HepG2 (cell line): Measurements from ENCODE around the gene VEGFB. TPM values are rescaled to one million over a fixed set of nuclear protein-coding genes. Genes with fewer than 3 reads are reported as not detected.
A peak's percentile ranks its signal among the peaks of the same experiment; 100 is the strongest.

Source experiments
- ATAC-seq: fragments of 200-7000 bp; cut with Tn5 transposase; 3 replicates; pipeline ENCODE4 v1.9.1; 2020; ENCODE audit warnings: mild to moderate bottlenecking, moderate library complexity
- BruUV-seq: library from RNA; stranded (reverse); fragments of 400-500 nt; replicated peaks from 2 replicates; lab custom pipeline; 2021; lab: Mats Ljungman, UMichigan
- CTCF ChIA-PET: fragments of 300-600 bp; formaldehyde crosslinking; extraction: SDS; loops from one replicate; lab custom pipeline; 2021; ENCODE audit warnings: low total read pairs, inconsistent platforms, low intra/inter-chr PET ratio; lab: Yijun Ruan, JAX
- POLR2A ChIA-PET: fragments of 350-600 bp; sonication (Branson Sonifier 250); formaldehyde crosslinking; loops from one replicate; lab custom pipeline; 2020; ENCODE audit warnings: antibody characterized with exemption, inconsistent platforms; lab: Yijun Ruan, JAX
- DNase-seq: peaks from one replicate; pipeline ENCODE4 v3.0.0-alpha.2; 2015; ENCODE audit warnings: low spot score
- FAIRE-seq: peaks from 3 replicates; lab custom pipeline; 2011; peaks lifted over from hg19 to GRCh38; lab: Jason Lieb, UNC
- H2AFZ ChIP-seq: one replicate; pipeline ENCODE4 v1.6.1; 2011; ENCODE audit warnings: low read length, inconsistent platforms
- H3K27ac ChIP-seq: fragments of 300-600 bp; 3 replicates; pipeline ENCODE4 v1.8.0; 2011; ENCODE audit warnings: mixed run types, mild to moderate bottlenecking, mixed read lengths, low read length, inconsistent platforms; ENCODE audit not compliant: insufficient read depth; ENCODE audit errors: extremely low read length
- H3K27me3 ChIP-seq, 2 experiments: fragments of 200-600 bp in 1 of 2; 2 replicates in 1 of 2; 3 replicates in 1 of 2; pipeline versions ENCODE4 v1.6.0 to v1.8.0; 2011; ENCODE audit warnings: low read length in 2 of 2, mild to moderate bottlenecking in 2 of 2, moderate library complexity in 2 of 2, inconsistent platforms in 1 of 2; ENCODE audit not compliant: insufficient read depth in 2 of 2, control insufficient read depth in 1 of 2
- H3K36me3 ChIP-seq, 2 experiments: fragments of 200-600 bp in 1 of 2; replicated peaks in 1 of 2; 2 replicates in 1 of 2; 3 replicates in 1 of 2; pipeline versions ENCODE4 v1.5.1 to v1.8.0; 2011; ENCODE audit warnings: low read length in 2 of 2, inconsistent platforms in 1 of 2; ENCODE audit not compliant: insufficient read depth in 2 of 2, control insufficient read depth in 1 of 2
- H3K4me1 ChIP-seq: 2 replicates; pipeline ENCODE4 v1.5.1; 2012; ENCODE audit warnings: low read length, inconsistent platforms; ENCODE audit not compliant: insufficient read depth
- H3K4me2 ChIP-seq: 2 replicates; pipeline ENCODE4 v1.6.0; 2011; ENCODE audit warnings: low read depth, low read length, inconsistent platforms
- H3K4me3 ChIP-seq, 3 experiments: fragments of 200-600 bp in 1 of 3; sonication (generic), shearing (Covaris generic) in 1 of 3; replicated peaks in 1 of 3; 2 replicates each; pipeline ENCODE4 v1.5.1; 2011 to 2016; ENCODE audit warnings: low read length in 3 of 3, inconsistent platforms in 2 of 3, low read depth in 2 of 3, mild to moderate bottlenecking in 2 of 3, control low read depth in 1 of 3, mixed read lengths in 1 of 3; ENCODE audit not compliant: insufficient read depth in 1 of 3
- H3K79me2 ChIP-seq: one replicate; pipeline ENCODE4 v1.6.1; 2011; ENCODE audit warnings: low read length, inconsistent platforms; ENCODE audit not compliant: insufficient read depth
- H3K9ac ChIP-seq: 2 replicates; pipeline ENCODE4 v1.6.0; 2011; ENCODE audit warnings: mild to moderate bottlenecking, low read depth, low read length, inconsistent platforms; ENCODE audit not compliant: insufficient read depth
- H3K9me3 ChIP-seq: 2 replicates; pipeline ENCODE4 v1.5.1; 2012; ENCODE audit warnings: mild to moderate bottlenecking, low read length
- H4K20me1 ChIP-seq: 2 replicates; pipeline ENCODE4 v1.6.0; 2011; ENCODE audit warnings: inconsistent platforms, mild to moderate bottlenecking, low read length, moderate library complexity; ENCODE audit not compliant: insufficient read depth
- ARNTL ChIP-seq: sonication (generic); formaldehyde crosslinking; IDR thresholded peaks from 2 replicates; pipeline ENCODE4 v1.4.0; 2020; ENCODE audit warnings: mild to moderate bottlenecking, missing genetic modification reagents
- GATAD2A ChIP-seq: IDR thresholded peaks from 2 replicates; pipeline ENCODE4 v1.6.1; 2016
- HINFP ChIP-seq: sonication (generic); formaldehyde crosslinking; IDR thresholded peaks from 2 replicates; pipeline ENCODE4 v1.4.0; 2020; ENCODE audit warnings: low read depth, mild to moderate bottlenecking, missing genetic modification reagents
- MEF2D ChIP-seq: sonication (generic); formaldehyde crosslinking; IDR thresholded peaks from 2 replicates; pipeline ENCODE4 v1.5.1; 2020; ENCODE audit warnings: mild to moderate bottlenecking, missing genetic modification reagents
- MIER2 ChIP-seq: IDR thresholded peaks from 2 replicates; pipeline ENCODE4 v1.6.1; 2016; ENCODE audit warnings: missing biosample characterization, missing genetic modification reagents
- NR0B2 ChIP-seq: sonication (generic); formaldehyde crosslinking; IDR thresholded peaks from 2 replicates; pipeline ENCODE4 v1.4.0; 2020; ENCODE audit warnings: mild to moderate bottlenecking, missing genetic modification reagents
- PBX3 ChIP-seq: sonication (generic); formaldehyde crosslinking; IDR thresholded peaks from 2 replicates; pipeline ENCODE4 v1.8.1; 2023; ENCODE audit warnings: missing genetic modification reagents, inconsistent platforms, borderline replicate concordance
- PHF20 ChIP-seq: sonication (generic); formaldehyde crosslinking; IDR thresholded peaks from 2 replicates; pipeline ENCODE4 v1.5.0; 2020; ENCODE audit warnings: mild to moderate bottlenecking, missing genetic modification reagents
- RBFOX2 ChIP-seq: fragments of 200-400 bp; formaldehyde crosslinking; IDR thresholded peaks from 2 replicates; pipeline ENCODE4 v1.6.1; 2017; ENCODE audit warnings: low read depth, mild to moderate bottlenecking, low read length
- SP2 ChIP-seq: sonication (generic); formaldehyde crosslinking; IDR thresholded peaks from 2 replicates; pipeline ENCODE4 v1.5.1; 2020; ENCODE audit warnings: mild to moderate bottlenecking, missing genetic modification reagents
- SSRP1 ChIP-seq: IDR thresholded peaks from 2 replicates; pipeline ENCODE4 v1.6.1; 2016; ENCODE audit warnings: control low read depth
- TFE3 ChIP-seq: IDR thresholded peaks from 2 replicates; pipeline ENCODE4 v1.6.1; 2016
- WIZ ChIP-seq: sonication (generic); formaldehyde crosslinking; IDR thresholded peaks from 2 replicates; pipeline ENCODE4 v1.5.1; 2020; ENCODE audit warnings: mild to moderate bottlenecking, missing genetic modification reagents
- ZBED4 ChIP-seq: sonication (generic); formaldehyde crosslinking; IDR thresholded peaks from 2 replicates; pipeline ENCODE4 v1.4.0; 2020; ENCODE audit warnings: missing genetic modification reagents, borderline replicate concordance
- ZC3H4 ChIP-seq: sonication (generic); formaldehyde crosslinking; IDR thresholded peaks from 2 replicates; pipeline ENCODE4 v1.4.0; 2020; ENCODE audit warnings: missing genetic modification reagents, borderline replicate concordance
- ZNF260 ChIP-seq: sonication (generic); formaldehyde crosslinking; IDR thresholded peaks from 2 replicates; pipeline ENCODE4 v1.4.0; 2020; ENCODE audit warnings: missing genetic modification reagents, low read depth, mild to moderate bottlenecking, borderline replicate concordance
- WGBS: methylation state at CpG from one replicate; pipeline ENCODE4 v1.1.6; 2017; ENCODE audit warnings: low lambda C conversion rate; 5-methylcytosine and 5-hydroxymethylcytosine counted together
- in situ Hi-C: cut with HindIII; loops from 2 replicates; pipeline ENCODE4 v1.10.0; 2017; ENCODE audit warnings: low pct_unique_long_range_greater_than_20kb; ENCODE audit not compliant: extremely low pct_ligation_motif_present
- intact Hi-C: fragments of 100-400 bp; cut with micrococcal nuclease; formaldehyde crosslinking; loops from one replicate; pipeline ENCODE4 v1.10.0; 2022; ENCODE audit not compliant: unreplicated experiment
- polyA plus RNA-seq, 8 experiments: library from polyadenylated mRNA; depleted of rRNA in 3 of 8; stranded (reverse) in 7 of 8; unstranded in 1 of 8; fragments of >200 nt; fragmentation: Illumina TruSeq in 4 of 8; extraction: Trizol in 4 of 8; gene quantifications; 2 replicates each; pipeline versions ENCODE4 v1.2.1 to v1.2.3, GENCODE V29; 2011 to 2016; ENCODE audit warnings: low read depth in 4 of 8, missing spikeins in 1 of 8, mixed read lengths in 1 of 8; ENCODE audit not compliant: insufficient read depth in 1 of 8
- total RNA-seq, 5 experiments: library from RNA; depleted of rRNA; stranded (reverse); fragments of >200 nt; fragmentation: Illumina TruSeq; extraction: Trizol; gene quantifications; 2 replicates each; pipeline ENCODE4 v1.2.3, GENCODE V29; 2016; ENCODE audit warnings: low read depth in 1 of 5

Gene VEGFB
- total and polyA plus RNA-seq, 2 of the 13 experiments (the other 11 are each of a cell fraction or from before 2014, with no cell fraction given), result 9.0 to 11.3 TPM

GRCh38 chr11:64185175-64185692, 49.1 kb upstream of the VEGFB start:
- in situ Hi-C loops (no loop called here), intact Hi-C loops (loop anchor here (5.0 to 10.0 kb wide), 2 partner anchors 57 to 120 kb away; partner anchors contain the start of genes CATSPERZ, ESRRA and FKBP2)
- ATAC-seq (peak; percentile 60), FAIRE-seq (no peak), DNase-seq (peak; percentile 79)
- Histone ChIP-seq H4K20me1 (peaks cover 15% of the 10 kb centered on the region), H3K36me3 (peaks cover 2 to 3% of the 10 kb centered on the region in 2 experiments; a peak in 2 of 5 replicates), H3K4me1 (peaks cover 46% of the 10 kb centered on the region), H3K27ac (peak overlapping the region; percentile 83), H3K9ac (peak overlapping the region; percentile 80), H3K4me2 (peak overlapping the region; percentile 88), H3K27me3 (no peaks in the 10 kb centered on the region), H2AFZ (no peak overlapping the region), H3K79me2 (no peaks in the 10 kb centered on the region), H3K9me3 (no peaks in the 10 kb centered on the region), H3K4me3 (peak overlapping the region; percentile 60 to 75 (median 60))
- BruUV-seq, result TSS peak; percentile 85
- ChIA-PET POLR2A (interaction anchor here (0.8 to 2.7 kb wide), 29 partner anchors 10 to 1344 kb away, joined by 3 to 31 read pairs (median 6); partner anchors contain the start of genes BAD, ESRRA, FERMT3 and FKBP2), CTCF (no interaction called here)
- 5% methylated on average over 4 of the region's 52 CpGs for WGBS
- TF ChIP-seq ZC3H4 (CRISPR knock-in tag) (no peak), NR0B2 (CRISPR knock-in tag) (peak; percentile 98), HINFP (CRISPR knock-in tag) (peak; percentile 78; the same call in 1 of the 2 replicates), ARNTL (CRISPR knock-in tag) (peak; percentile 95), MEF2D (CRISPR knock-in tag) (peak; percentile 85), SSRP1 (CRISPR knock-in tag) (no peak), GATAD2A (CRISPR knock-in tag) (no peak), ZNF260 (CRISPR knock-in tag) (0 out of 2 replicates have a peak, but pooled peaks have one; percentile 72), PBX3 (CRISPR knock-in tag) (no peak), MIER2 (CRISPR knock-in tag) (peak; percentile 52; the same call in 1 of the 2 replicates), ZBED4 (CRISPR knock-in tag) (peak; percentile 83; the same call in 1 of the 2 replicates), RBFOX2 (peak; percentile 99), TFE3 (peak; percentile 86), SP2 (no peak), PHF20 (CRISPR knock-in tag) (peak; percentile 83), WIZ (CRISPR knock-in tag) (peak; percentile 69; the same call in 1 of the 2 replicates)
